Kidney (tissue), 14 donors: Measurements from ENCODE around the gene CNPY3. TPM values are rescaled to one million over a fixed set of nuclear protein-coding genes. Genes with fewer than 3 reads are reported as not detected.

Source experiments
- DNase-seq, 5 donors: peaks; one replicate each; pipeline ENCODE4 v3.0.0-alpha.2; 2013 to 2020
- FAIRE-seq: peaks from 2 replicates; lab custom pipeline; 2012; peaks lifted over from hg19 to GRCh38; lab: Jason Lieb, UNC
- H3K27ac ChIP-seq, 2 donors: one replicate each; pipeline ENCODE4 v1.7.0; 2013; ENCODE audit warnings: low read depth in 2 of 2, low read length in 2 of 2, inconsistent platforms in 1 of 2
- H3K27me3 ChIP-seq: one replicate; pipeline ENCODE4 v1.7.1; 2013; ENCODE audit warnings: low read length, inconsistent platforms; ENCODE audit not compliant: control insufficient read depth, insufficient read depth
- H3K36me3 ChIP-seq, 3 donors: one replicate each; pipeline versions ENCODE4 v1.7.0 to v1.7.1; 2013; ENCODE audit warnings: low read length in 3 of 3, control low read depth in 1 of 3, inconsistent platforms in 1 of 3; ENCODE audit not compliant: insufficient read depth in 3 of 3, control insufficient read depth in 2 of 3
- H3K4me1 ChIP-seq, 3 donors: one replicate each; pipeline versions ENCODE4 v1.7.0 to v1.7.1; 2013; ENCODE audit warnings: low read length in 3 of 3, inconsistent platforms in 1 of 3, low read depth in 1 of 3; ENCODE audit not compliant: control insufficient read depth in 2 of 3, insufficient read depth in 2 of 3
- H3K4me3 ChIP-seq, 3 donors: one replicate each; pipeline versions ENCODE4 v1.7.0 to v1.8.1; 2013; ENCODE audit warnings: low read length in 3 of 3, control low read depth in 1 of 3, inconsistent platforms in 1 of 3
- H3K9ac ChIP-seq, 3 donors: one replicate each; pipeline versions ENCODE4 v1.7.0 to v1.7.1; 2013; ENCODE audit warnings: low read length in 3 of 3, control low read depth in 1 of 3, inconsistent platforms in 1 of 3
- H3K9me3 ChIP-seq, 3 donors: one replicate each; pipeline versions ENCODE4 v1.7.0 to v1.7.1; 2013; ENCODE audit warnings: low read length in 3 of 3, control low read depth in 1 of 3, inconsistent platforms in 1 of 3; ENCODE audit not compliant: control insufficient read depth in 2 of 3, insufficient read depth in 1 of 3
- CTCF ChIP-seq: IDR thresholded peaks from 3 replicates; pipeline ENCODE4 v1.5.1; 2012; ENCODE audit warnings: mild to moderate bottlenecking, moderate library complexity, borderline replicate concordance; ENCODE audit not compliant: insufficient read depth; ENCODE audit errors: extremely low read depth
- intact Hi-C: fragments of 100-400 bp; cut with DNase I; formaldehyde crosslinking; loops from one replicate; pipeline ENCODE4 v1.11.1; 2022
- polyA plus RNA-seq: library from polyadenylated mRNA; stranded (reverse); fragments of 350-450 nt; fragmentation: Illumina TruSeq; extraction: RNeasy Lipid Tissue Mini Kit (QIAGEN cat#74804); gene quantifications from one replicate; pipeline ENCODE4 v1.2.3, GENCODE V29; 2014; ENCODE audit warnings: low read depth, low replicate concordance; ENCODE audit not compliant: insufficient read depth
- total RNA-seq: library from RNA; stranded (reverse); fragmentation: NEBNext Ultra II Directional; extraction: Animal tissue kit (Norgen Biotek cat#: 25700); gene quantifications from one replicate; pipeline ENCODE4 v1.2.1, GENCODE V29; 2021
- donor health status: control.
- donor health status: control.
- donor health status: control.
- donor health status: control.
- donor health status: control.
- donor health status: DM: yes; HTN: yes; CAD: no.
- donor health status: Normal renal cell carcinoma (clear cell type).

Gene CNPY3
- total and polyA plus RNA-seq, 2 donors from 2014 or later, result 40.1 to 49.9 TPM

DNA sequence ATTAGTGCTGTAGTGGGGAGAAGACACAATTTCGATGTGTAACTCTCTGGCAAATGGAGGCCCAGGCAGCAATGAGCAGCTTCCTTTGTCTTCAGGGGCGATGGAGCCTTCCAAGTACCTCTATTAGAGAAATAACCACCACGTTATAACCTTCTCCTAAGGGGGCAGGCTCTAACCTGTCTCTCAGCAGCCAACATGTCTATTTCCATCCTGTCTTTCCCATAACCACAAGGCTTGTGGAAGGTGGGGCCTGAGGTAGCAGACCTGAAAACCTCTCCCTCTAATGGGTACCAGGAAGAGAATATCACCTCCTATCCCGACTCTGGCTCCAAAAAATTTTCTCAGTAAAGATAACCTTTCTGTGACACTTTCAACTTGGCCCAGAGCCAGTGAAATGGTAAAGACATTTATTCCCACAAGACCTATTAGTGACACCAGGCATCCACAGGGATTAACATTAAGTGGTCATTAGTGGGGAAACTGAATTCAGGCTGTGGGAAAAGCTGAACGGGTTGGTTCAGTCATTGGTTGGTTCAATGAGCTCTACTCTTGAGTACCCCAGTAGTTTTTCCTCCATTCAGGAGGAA lies 45.7 kb downstream of the CNPY3 start:
- H3K9ac ChIP-seq, result no peak overlapping the region
- FAIRE-seq, result no peak
- peaks cover 0 to 13% (median 6%) of the 10 kb centered on the region in 3 donors for H3K4me1 ChIP-seq
- no peak for TF ChIP-seq CTCF
- H3K27me3 ChIP-seq, result no peaks in the 10 kb centered on the region
- intact Hi-C loops, result no loop called here
- no peaks in the 10 kb centered on the region for H3K9me3 ChIP-seq
- H3K36me3 ChIP-seq, result peaks cover 0 to 3% (median 0%) of the 10 kb centered on the region in 3 donors
- H3K4me3 ChIP-seq, result no peak overlapping the region
- no peak overlapping the region for H3K27ac ChIP-seq
- DNase-seq, result no peak

- peak overlapping the region; percentile 10 to 95 (median 73) for H3K9ac ChIP-seq
- H3K4me3 ChIP-seq, result peak overlapping the region; percentile 46 to 99 (median 97)
- H3K36me3 ChIP-seq, result peaks cover 0 to 3% (median 0%) of the 10 kb centered on the region in 3 donors
- no peaks in the 10 kb centered on the region for H3K27me3 ChIP-seq
- DNase-seq (peak; percentile 11 to 82 (median 36)), FAIRE-seq (no peak)
- no peaks in the 10 kb centered on the region for H3K9me3 ChIP-seq
- intact Hi-C loops, result no loop called here
- H3K27ac ChIP-seq, result peak overlapping the region; percentile 47 to 78
- TF ChIP-seq CTCF, result no peak
- H3K4me1 ChIP-seq, result peaks cover 0 to 13% (median 6%) of the 10 kb centered on the region in 3 donors
Observed at GRCh38 chr6:42978487-42978838, 49.2 kb downstream of the CNPY3 start.

DNA sequence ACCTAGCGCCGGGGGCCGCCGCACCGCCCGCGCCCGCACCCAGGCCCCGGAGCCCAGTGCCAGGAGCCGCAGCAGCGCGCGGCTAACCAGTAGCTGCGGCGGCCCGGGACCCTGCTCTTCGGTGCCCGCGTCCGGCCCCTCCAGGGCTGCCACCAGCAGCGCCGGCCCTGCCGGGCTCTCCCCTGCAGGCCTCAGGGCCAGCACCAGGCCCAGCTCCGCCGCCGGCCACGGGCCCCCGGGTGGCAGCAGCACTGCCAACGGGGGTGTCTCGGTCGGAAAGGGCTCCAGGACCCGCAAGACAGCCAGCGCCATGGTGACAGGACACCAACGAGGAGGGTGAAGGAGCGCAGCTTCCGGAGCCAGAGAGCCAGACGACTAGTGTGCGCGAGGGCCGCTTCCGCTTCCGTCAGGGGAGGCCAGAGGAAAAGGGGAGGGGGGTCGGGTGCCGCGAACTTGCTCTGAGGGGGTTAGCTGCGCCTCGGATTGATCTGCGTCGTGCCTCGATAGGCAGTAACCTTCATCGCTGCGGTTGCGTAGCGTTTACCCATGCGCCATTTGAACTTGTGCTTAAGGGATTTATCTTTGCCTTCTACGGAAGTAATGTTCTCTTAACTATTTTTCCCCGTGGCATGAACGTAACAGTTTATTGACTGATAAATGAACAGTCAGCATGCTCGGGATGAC lies 49.7 kb downstream of the CNPY3 start, which contains the start of gene PEX6:
Gene PEX6 (minus strand): TSS at position 343 of the 684 bp plus-strand sequence. CDS start 31 bp downstream, at position 312.
- Histone ChIP-seq H3K27me3 (no peaks in the 10 kb centered on the region), H3K4me3 (peak within 1 kb of the TSS; percentile 94 to 99 (median 97)), H3K4me1 (peaks cover 0 to 17% (median 6%) of the 10 kb centered on the region in 3 donors), H3K9ac (peak within 1 kb of the TSS; percentile 83 to 95 (median 94)), H3K9me3 (no peaks in the 10 kb centered on the region), H3K36me3 (no peaks in the 10 kb centered on the region), H3K27ac (peak within 1 kb of the TSS; percentile 76 to 78)
- TF ChIP-seq CTCF, result no peak
- intact Hi-C loops, result no loop called here
- DNase-seq (peak; percentile 87 to 98 (median 94)), FAIRE-seq (no peak)
